SK-N-SH (cell line): Measurements from ENCODE around the gene TLN1.

Source experiments
- CTCF ChIP-seq: fragments of 200-600 bp; sonication (generic); IDR thresholded peaks from 2 replicates; pipeline ENCODE4 v1.6.1; 2017; ENCODE audit warnings: antibody characterized with exemption, mild to moderate bottlenecking, moderate library complexity
- FOXJ3 ChIP-seq: sonication (generic); formaldehyde crosslinking; IDR thresholded peaks from 2 replicates; pipeline ENCODE4 v1.5.1; 2020; ENCODE audit warnings: mild to moderate bottlenecking, missing genetic modification reagents
- FOXM1 ChIP-seq: IDR thresholded peaks from 2 replicates; pipeline ENCODE4 v1.4.0; 2012; ENCODE audit warnings: low read depth, mild to moderate bottlenecking
- MAX ChIP-seq: IDR thresholded peaks from 2 replicates; pipeline ENCODE4 v1.4.0; 2012; ENCODE audit warnings: low read depth
- MEF2A ChIP-seq: IDR thresholded peaks from 2 replicates; pipeline ENCODE4 v1.4.0; 2012; ENCODE audit warnings: low read depth, borderline replicate concordance
- PBX3 ChIP-seq: IDR thresholded peaks from 2 replicates; pipeline ENCODE4; 2012
- REST ChIP-seq: IDR thresholded peaks from 2 replicates; pipeline ENCODE4 v1.6.1; 2012; ENCODE audit warnings: mild to moderate bottlenecking, low read depth, low read length, moderate library complexity
- TAF1 ChIP-seq: IDR thresholded peaks from 2 replicates; pipeline ENCODE4 v1.6.1; 2012; ENCODE audit warnings: low read depth, mild to moderate bottlenecking, low read length, moderate library complexity, borderline replicate concordance
- USF1 ChIP-seq: IDR thresholded peaks from 2 replicates; pipeline ENCODE4 v1.4.0; 2012; ENCODE audit warnings: low read depth, borderline replicate concordance

GRCh38 chr9:35741740-35742139 is 9.7 kb upstream of the TLN1 start:
- TF ChIP-seq PBX3 (no peak), MEF2A (no peak), MAX (no peak), USF1 (no peak), CTCF (no peak), FOXJ3 (no peak), REST (no peak), TAF1 (no peak), FOXM1 (no peak)
